Keratinocyte (primary cell): ENCODE results near the gene OXT. TPM values are rescaled to one million over a fixed set of nuclear protein-coding genes. Genes with fewer than 3 reads are reported as not detected.

Experiments used
- DNase-seq: peaks from one replicate; pipeline ENCODE4 v3.0.0-alpha.2; 2011; ENCODE audit warnings: low read depth, missing footprints, low spot score
- FAIRE-seq: peaks from 2 replicates; lab custom pipeline; 2011; peaks lifted over from hg19 to GRCh38; lab: Jason Lieb, UNC
- H2AFZ ChIP-seq: 2 replicates; pipeline ENCODE4 v1.6.0; 2012; ENCODE audit warnings: low read length, control low read depth, inconsistent platforms; ENCODE audit not compliant: control insufficient read depth
- H3K27ac ChIP-seq: 2 replicates; pipeline ENCODE4 v1.5.1; 2011; ENCODE audit warnings: low read length; ENCODE audit not compliant: control insufficient read depth, insufficient read depth
- H3K27me3 ChIP-seq: 3 replicates; pipeline ENCODE4 v1.6.0; 2011; ENCODE audit warnings: low read length; ENCODE audit not compliant: control insufficient read depth, insufficient read depth; ENCODE audit errors: extremely low read depth
- H3K36me3 ChIP-seq, 2 experiments: 2 replicates in 1 of 2; 3 replicates in 1 of 2; pipeline ENCODE4 v1.5.1; 2011; ENCODE audit warnings: low read length in 2 of 2, mild to moderate bottlenecking in 1 of 2; ENCODE audit not compliant: control insufficient read depth in 2 of 2, insufficient read depth in 2 of 2; ENCODE audit errors: extremely low read depth in 1 of 2
- H3K4me1 ChIP-seq: 3 replicates; pipeline ENCODE4 v1.5.1; 2011; ENCODE audit warnings: low read length; ENCODE audit not compliant: control insufficient read depth, insufficient read depth; ENCODE audit errors: extremely low read depth
- H3K4me2 ChIP-seq: 3 replicates; pipeline ENCODE4 v1.6.0; 2011; ENCODE audit warnings: low read depth, low read length; ENCODE audit not compliant: control insufficient read depth, insufficient read depth; ENCODE audit errors: extremely low read depth
- H3K4me3 ChIP-seq, 3 experiments: fragments of 200-600 bp in 1 of 3; sonication (generic) in 1 of 3; 2 replicates in 2 of 3; 3 replicates in 1 of 3; pipeline ENCODE4 v1.5.1; 2011 to 2016; ENCODE audit warnings: low read length in 3 of 3, mild to moderate bottlenecking in 3 of 3, control low read depth in 2 of 3, inconsistent platforms in 1 of 3, low read depth in 1 of 3, mixed read lengths in 1 of 3, mixed run types in 1 of 3, moderate library complexity in 1 of 3; ENCODE audit not compliant: control insufficient read depth in 2 of 3, insufficient read depth in 2 of 3; ENCODE audit errors: extremely low read depth in 1 of 3
- H3K79me2 ChIP-seq: 2 replicates; pipeline ENCODE4 v1.6.0; 2012; ENCODE audit warnings: low read length; ENCODE audit not compliant: control insufficient read depth, insufficient read depth
- H3K9ac ChIP-seq: 3 replicates; pipeline ENCODE4 v1.6.0; 2011; ENCODE audit warnings: low read length; ENCODE audit not compliant: control insufficient read depth, insufficient read depth; ENCODE audit errors: extremely low read depth
- H3K9me1 ChIP-seq: 3 replicates; pipeline ENCODE4 v1.6.0; 2011; ENCODE audit warnings: low read length; ENCODE audit not compliant: control insufficient read depth, insufficient read depth; ENCODE audit errors: extremely low read depth
- H3K9me3 ChIP-seq: 2 replicates; pipeline ENCODE4 v1.5.1; 2012; ENCODE audit warnings: low read depth, low read length; ENCODE audit not compliant: control insufficient read depth
- H4K20me1 ChIP-seq: 3 replicates; pipeline ENCODE4 v1.6.0; 2011; ENCODE audit warnings: low read length; ENCODE audit not compliant: control insufficient read depth, insufficient read depth; ENCODE audit errors: extremely low read depth
- EZH2 ChIP-seq: IDR thresholded peaks from one replicate; pipeline ENCODE4 v1.6.1; 2012; ENCODE audit warnings: inconsistent platforms, mild to moderate bottlenecking, low read length, moderate library complexity
- dilution Hi-C: fragments of 300-500 bp; cut with MboI; formaldehyde crosslinking; loops from one replicate; pipeline ENCODE4 v1.7.0; 2020; ENCODE audit warnings: low sequenced_read_pairs; ENCODE audit not compliant: extremely low pct_ligation_motif_present
- polyA plus RNA-seq, 5 experiments: library from polyadenylated mRNA; depleted of rRNA in 3 of 5; stranded (reverse) in 3 of 5; stranded (forward) in 1 of 5; unstranded in 1 of 5; fragments of >200 nt; gene quantifications; 1 replicate in 1 of 5; 2 replicates in 3 of 5; 3 replicates in 1 of 5; pipeline versions ENCODE4 v1.2.1 to v1.2.3, GENCODE V29; 2011 to 2012; ENCODE audit warnings: missing spikeins in 2 of 5, low read depth in 1 of 5, low replicate concordance in 1 of 5
- TF ChIP-seq, protein P1 (sequence below), 3 experiments: IDR thresholded peaks in 1 of 3; conservative IDR thresholded peaks in 1 of 3; optimal IDR thresholded peaks in 1 of 3; 2 replicates in 2 of 3; 3 replicates in 1 of 3; pipeline versions ENCODE3 to v1.5.1; 2011; ENCODE audit warnings: low read length in 3 of 3, mild to moderate bottlenecking in 3 of 3, moderate library complexity in 2 of 3, control low read depth in 1 of 3, inconsistent platforms in 1 of 3; ENCODE audit not compliant: insufficient read depth in 2 of 3; ENCODE audit errors: extremely low read depth in 1 of 3

Gene OXT
- polyA plus RNA-seq, 1 donor (not counting 4 experiments of a cell fraction or from before 2014, with no cell fraction given) = not detected

DNA sequence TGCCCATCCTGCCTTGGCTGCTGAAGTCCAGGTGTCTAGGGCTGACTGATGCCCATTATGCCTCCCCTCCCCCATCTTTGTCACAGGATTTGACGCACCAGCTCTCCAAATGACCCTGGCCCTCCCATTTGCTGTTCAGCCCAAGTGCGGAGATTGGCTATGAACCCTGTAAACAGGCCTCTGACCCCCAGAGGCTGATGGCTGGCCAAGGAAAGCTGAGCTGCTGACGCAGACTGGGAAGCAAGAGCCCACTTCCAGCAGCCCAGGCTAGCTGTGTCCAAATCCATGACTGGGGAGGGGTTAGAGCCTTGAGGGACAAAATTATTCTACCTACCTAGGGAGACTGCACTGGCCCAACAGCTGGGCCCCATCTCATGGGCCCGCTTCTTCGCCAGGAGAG lies 28.8 kb upstream of the OXT start:
- H3K27ac ChIP-seq = no peak overlapping the region
- dilution Hi-C loops = no loop called here
- no peak overlapping the region for H2AFZ ChIP-seq

DNA sequence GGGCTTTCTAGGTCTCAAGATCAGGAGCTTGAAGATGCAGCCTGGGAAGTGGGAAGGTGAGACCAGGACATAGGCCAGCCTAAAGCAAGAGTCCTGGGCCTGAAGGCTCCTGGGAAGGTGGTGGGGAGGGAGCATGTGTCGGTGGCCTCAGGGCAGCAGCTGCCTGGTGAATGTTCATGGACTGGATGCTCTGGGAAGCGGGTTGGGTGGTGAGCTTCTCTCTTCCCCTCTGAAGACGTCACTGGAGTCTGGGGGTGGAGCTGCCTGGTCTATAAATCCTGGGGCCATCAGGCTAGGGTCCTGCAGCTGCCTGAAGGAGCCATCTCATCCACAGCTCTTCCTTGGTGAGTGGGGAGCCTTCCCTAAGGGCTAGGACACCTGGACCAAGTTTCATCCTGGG lies 28.1 kb upstream of the OXT start, which contains the start of gene GNRH2:
Gene GNRH2, plus strand, starts transcription at position 301 of the 400 bp plus-strand sequence. CDS start 793 bp downstream, outside the sequence.
- FAIRE-seq (no peak), DNase-seq (no peak)
- Histone ChIP-seq H3K4me3 (no peak within 1 kb of the TSS), H3K27ac (no peak within 1 kb of the TSS), H3K9me1 (no peaks in the 10 kb centered on the region), H3K9me3 (no peaks in the 10 kb centered on the region), H3K27me3 (no peaks in the 10 kb centered on the region), H3K4me2 (no peak within 1 kb of the TSS), H3K79me2 (peaks cover 14% of the 10 kb centered on the region), H3K4me1 (no peaks in the 10 kb centered on the region), H4K20me1 (no peaks in the 10 kb centered on the region), H2AFZ (no peak within 1 kb of the TSS), H3K9ac (no peak within 1 kb of the TSS), H3K36me3 (peaks cover 12 to 22% of the 10 kb centered on the region in 2 experiments)
- no peak for TF ChIP-seq EZH2
- TF ChIP-seq, protein P1, sequence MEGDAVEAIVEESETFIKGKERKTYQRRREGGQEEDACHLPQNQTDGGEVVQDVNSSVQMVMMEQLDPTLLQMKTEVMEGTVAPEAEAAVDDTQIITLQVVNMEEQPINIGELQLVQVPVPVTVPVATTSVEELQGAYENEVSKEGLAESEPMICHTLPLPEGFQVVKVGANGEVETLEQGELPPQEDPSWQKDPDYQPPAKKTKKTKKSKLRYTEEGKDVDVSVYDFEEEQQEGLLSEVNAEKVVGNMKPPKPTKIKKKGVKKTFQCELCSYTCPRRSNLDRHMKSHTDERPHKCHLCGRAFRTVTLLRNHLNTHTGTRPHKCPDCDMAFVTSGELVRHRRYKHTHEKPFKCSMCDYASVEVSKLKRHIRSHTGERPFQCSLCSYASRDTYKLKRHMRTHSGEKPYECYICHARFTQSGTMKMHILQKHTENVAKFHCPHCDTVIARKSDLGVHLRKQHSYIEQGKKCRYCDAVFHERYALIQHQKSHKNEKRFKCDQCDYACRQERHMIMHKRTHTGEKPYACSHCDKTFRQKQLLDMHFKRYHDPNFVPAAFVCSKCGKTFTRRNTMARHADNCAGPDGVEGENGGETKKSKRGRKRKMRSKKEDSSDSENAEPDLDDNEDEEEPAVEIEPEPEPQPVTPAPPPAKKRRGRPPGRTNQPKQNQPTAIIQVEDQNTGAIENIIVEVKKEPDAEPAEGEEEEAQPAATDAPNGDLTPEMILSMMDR (optimal IDR thresholded peaks at IDR 0.05 in 1 of 3, IDR thresholded peaks at IDR 0.05 in 1 of 3, conservative IDR thresholded peaks at IDR 0.05 in 1 of 3; ENCODE audit: extremely low read depth in 1 of 3, insufficient read depth in 2 of 3, low read length in 3 of 3) = no peak
- dilution Hi-C loops = no loop called here

More for the DNA sequence above, 28.8 kb upstream of the OXT start:
- Histone ChIP-seq H3K36me3 (peaks cover 10 to 21% of the 10 kb centered on the region in 2 experiments), H3K9me1 (no peaks in the 10 kb centered on the region), H4K20me1 (no peaks in the 10 kb centered on the region), H3K9me3 (no peaks in the 10 kb centered on the region), H3K4me1 (no peaks in the 10 kb centered on the region), H3K9ac (no peak overlapping the region), H3K27me3 (no peaks in the 10 kb centered on the region), H3K4me2 (no peak overlapping the region), H3K4me3 (no peak overlapping the region), H3K79me2 (peaks cover 12% of the 10 kb centered on the region)
- DNase-seq = no peak
- TF ChIP-seq, protein P1 (optimal IDR thresholded peaks at IDR 0.05 in 1 of 3, IDR thresholded peaks at IDR 0.05 in 1 of 3, conservative IDR thresholded peaks at IDR 0.05 in 1 of 3; ENCODE audit: extremely low read depth in 1 of 3, insufficient read depth in 2 of 3, low read length in 3 of 3) = no peak
- TF ChIP-seq EZH2 = no peak
- no peak for FAIRE-seq
